Renal pelvis (tissue), 4 donors: ENCODE measurements around the gene VASP. TPM values are rescaled to one million over a fixed set of nuclear protein-coding genes. Genes with fewer than 3 reads are reported as not detected.
A peak's percentile ranks its signal among the peaks of the same experiment; 100 is the strongest.

Experiments
- DNase-seq: peaks from one replicate; pipeline ENCODE4 v3.0.0-alpha.2; 2013
- polyA plus RNA-seq, 3 donors: library from polyadenylated mRNA; unstranded; fragments of 120-200 nt; gene quantifications; one replicate each; pipeline ENCODE4 v1.2.1, GENCODE V29; 2013; ENCODE audit not compliant: insufficient read length in 3 of 3

VASP gene
- polyA plus RNA-seq, 3 donors, result 44.9 to 48.7 (median 47.1) TPM

GRCh38 chr19:45542234-45542668 is 35.0 kb downstream of the VASP start:
- DNase-seq, result no peak

- DNase-seq, result no peak
These were observed 40.0 kb downstream of the VASP start for GRCh38 chr19:45547211-45547770.

GRCh38 chr19:45547965-45548609 is 40.8 kb downstream of the VASP start:
- no peak for DNase-seq

- peak; percentile 48 for DNase-seq
These were observed 46.2 kb downstream of the VASP start for GRCh38 chr19:45553464-45553863.

- DNase-seq, result no peak
These were observed 47.2 kb downstream of the VASP start for GRCh38 chr19:45554481-45554880.

- DNase-seq, result no peak
These were observed 49.6 kb downstream of the VASP start for GRCh38 chr19:45556835-45557234.

GRCh38 chr19:45558399-45558878 is 51.2 kb downstream of the VASP start:
- DNase-seq, result peak; percentile 45

- DNase-seq, result no peak
These were observed 52.8 kb downstream of the VASP start for GRCh38 chr19:45560038-45560437.

- DNase-seq, result no peak
These were observed 53.4 kb downstream of the VASP start for GRCh38 chr19:45560686-45561085.

- no peak for DNase-seq
These were observed 57.0 kb downstream of the VASP start for GRCh38 chr19:45564131-45564780.

- DNase-seq, result no peak
These were observed 60.3 kb downstream of the VASP start for GRCh38 chr19:45567609-45568008.

- DNase-seq, result no peak
These were observed 61.5 kb downstream of the VASP start for GRCh38 chr19:45568732-45569131.

GRCh38 chr19:45569619-45570421 is 62.5 kb downstream of the VASP start:
- no peak for DNase-seq

- DNase-seq, result no peak
These were observed 64.4 kb downstream of the VASP start for GRCh38 chr19:45571457-45572220.

- no peak for DNase-seq
These were observed 67.2 kb downstream of the VASP start for GRCh38 chr19:45574526-45574925.

GRCh38 chr19:45575216-45575615 is 67.9 kb downstream of the VASP start:
- no peak for DNase-seq

Other genes with a start within 250 kb of the VASP start
- 1 to 10 TPM in 1 of 3 donors, under 1 TPM in 2; 0.22 to 1.7 (median 0.44) TPM for gene CKM, start 184.6 kb upstream of the VASP start, polyA plus RNA-seq
- gene KLC3, start 166.7 kb upstream of the VASP start, polyA plus RNA-seq, result 1 to 10 TPM; 2.1 to 3.0 (median 2.3) TPM
- gene ERCC2, start 136.9 kb upstream of the VASP start, polyA plus RNA-seq, result 10 to 100 TPM; 35.3 to 42.2 (median 40.8) TPM
- 10 to 100 TPM in 2 of 3 donors, 1 to 10 TPM in 1; 9.0 to 12.3 (median 10.9) TPM for gene PPP1R13L, start 102.4 kb upstream of the VASP start, polyA plus RNA-seq
- gene POLR1G, start 100.8 kb upstream of the VASP start, polyA plus RNA-seq, result 1 to 10 TPM; 3.8 to 6.0 (median 5.4) TPM
- 10 to 100 TPM; 83.0 to 97.5 (median 89.9) TPM for gene ERCC1, start 83.6 kb upstream of the VASP start, polyA plus RNA-seq
- 10 to 100 TPM in 2 of 3 donors, 1 to 10 TPM in 1; 9.8 to 13.1 (median 11.1) TPM for gene FOSB, start 39.5 kb upstream of the VASP start, polyA plus RNA-seq
- gene RTN2, start 10.4 kb upstream of the VASP start, polyA plus RNA-seq, result 1 to 10 TPM; 5.0 to 8.3 (median 8.2) TPM
- under 1 TPM; 0.13 to 0.68 (median 0.56) TPM for gene PPM1N, start 9.0 kb upstream of the VASP start, polyA plus RNA-seq
- 10 to 100 TPM in 2 of 3 donors, 1 to 10 TPM in 1; 9.9 to 12.6 (median 12.4) TPM for gene OPA3, start 77.3 kb downstream of the VASP start, polyA plus RNA-seq
- 1 to 10 TPM; 3.7 to 5.6 (median 3.8) TPM for gene GPR4, start 94.7 kb downstream of the VASP start, polyA plus RNA-seq
- 10 to 100 TPM; 19.8 to 25.9 (median 24.9) TPM for gene EML2, start 131.9 kb downstream of the VASP start, polyA plus RNA-seq
- under 1 TPM; 0.48 to 0.81 (median 0.52) TPM for gene GIPR, start 160.7 kb downstream of the VASP start, polyA plus RNA-seq
- 100 to 1,000 TPM; 296 to 376 (median 352) TPM for gene SNRPD2, start 184.5 kb downstream of the VASP start, polyA plus RNA-seq
- 10 to 100 TPM in 2 of 3 donors, 1 to 10 TPM in 1; 9.4 to 10.7 (median 10.1) TPM for gene QPCTL, start 185.2 kb downstream of the VASP start, polyA plus RNA-seq
- gene FBXO46, start 223.4 kb downstream of the VASP start, polyA plus RNA-seq, result 10 to 100 TPM; 17.1 to 24.0 (median 18.6) TPM
- gene MEIOSIN, start 226.0 kb downstream of the VASP start, polyA plus RNA-seq, result not detected